HCT116 (cell line): Measurements from ENCODE around the gene TLX1. TPM values are rescaled to one million over a fixed set of nuclear protein-coding genes. Genes with fewer than 3 reads are reported as not detected.

Experiments
- ATAC-seq: fragments of 200-7000 bp; cut with Tn5 transposase; 2 replicates; pipeline ENCODE4 v1.9.1; 2020; ENCODE audit warnings: mild to moderate bottlenecking, moderate library complexity
- BruUV-seq: library from RNA; stranded (reverse); fragments of 400-500 nt; replicated peaks from 2 replicates; lab custom pipeline; 2021; lab: Mats Ljungman, UMichigan
- CTCF ChIA-PET: fragments of 300-600 bp; sonication (Branson Sonifier 250); formaldehyde crosslinking; loops from one replicate; lab custom pipeline; 2021; ENCODE audit warnings: antibody characterized with exemption; lab: Charles Lee
- POLR2A ChIA-PET: fragments of 300-600, 350-600 bp; sonication (Branson Sonifier 250); formaldehyde crosslinking; loops from one replicate; lab custom pipeline; 2021; ENCODE audit warnings: antibody characterized with exemption; lab: Charles Lee
- RAD21 ChIA-PET, 2 experiments: fragments of 300-600 bp; sonication (Branson Sonifier 250); formaldehyde crosslinking; loops; one replicate each; lab custom pipeline; 2023; ENCODE audit warnings: low total read pairs in 2 of 2; ENCODE audit not compliant: uncharacterized antibody in 2 of 2, unreplicated experiment in 2 of 2, low non-redundant PET in 1 of 2; lab: Charles Lee
- DNase-seq: peaks from one replicate; pipeline ENCODE4 v3.0.0-alpha.2; 2010; ENCODE audit warnings: low read depth, low spot score
- H2AFZ ChIP-seq: fragments of 200-600 bp; shearing (Covaris generic), sonication (generic); 2 replicates; pipeline ENCODE4 v1.6.1; 2017; ENCODE audit warnings: low read depth, mixed run types, mixed read lengths, antibody characterized with exemption, low read length; ENCODE audit not compliant: poor library complexity, severe bottlenecking
- H3K27ac ChIP-seq: 2 replicates; pipeline ENCODE4 v1.5.1; 2012; ENCODE audit warnings: low read depth, low read length
- H3K27me3 ChIP-seq: fragments of 200-600 bp; sonication (generic); 2 replicates; pipeline ENCODE4 v1.6.1; 2016; ENCODE audit warnings: mixed run types, low read length, mixed read lengths; ENCODE audit not compliant: insufficient read depth
- H3K36me3 ChIP-seq, 2 experiments: fragments of 200-500 bp in 1 of 2; fragments of 200-600 bp in 1 of 2; sonication (Bioruptor generic) in 1 of 2; sonication (generic) in 1 of 2; 2 replicates each; pipeline versions ENCODE4 v1.5.1 to v1.6.1; 2014 to 2016; ENCODE audit warnings: low read length in 2 of 2, inconsistent platforms in 1 of 2, mixed read lengths in 1 of 2, mixed run types in 1 of 2; ENCODE audit not compliant: insufficient read depth in 2 of 2, control insufficient read depth in 1 of 2
- H3K4me1 ChIP-seq, 2 experiments: fragments of 200-600 bp in 1 of 2; sonication (generic) in 1 of 2; 2 replicates each; pipeline versions ENCODE4 v1.5.1 to v1.6.1; 2012 to 2017; ENCODE audit warnings: low read length in 2 of 2, inconsistent platforms in 1 of 2, mild to moderate bottlenecking in 1 of 2, mixed read lengths in 1 of 2, mixed run types in 1 of 2, moderate library complexity in 1 of 2; ENCODE audit not compliant: insufficient read depth in 2 of 2, control insufficient read depth in 1 of 2
- H3K4me2 ChIP-seq: fragments of 200-600 bp; sonication (generic); 2 replicates; pipeline ENCODE4 v1.6.1; 2017; ENCODE audit warnings: mixed run types, low read length, mixed read lengths
- H3K4me3 ChIP-seq, 2 experiments: fragments of 200-600 bp in 1 of 2; sonication (generic) in 1 of 2; replicated peaks in 1 of 2; 2 replicates each; pipeline ENCODE4 v1.5.1; 2011 to 2016; ENCODE audit warnings: low read length in 2 of 2, control low read depth in 1 of 2, low read depth in 1 of 2, mild to moderate bottlenecking in 1 of 2, mixed read lengths in 1 of 2, mixed run types in 1 of 2
- H3K79me2 ChIP-seq: fragments of 200-600 bp; sonication (generic); 2 replicates; pipeline ENCODE4 v1.6.1; 2017; ENCODE audit warnings: mild to moderate bottlenecking, mixed run types, low read length, moderate library complexity, mixed read lengths; ENCODE audit not compliant: insufficient read depth
- H3K9ac ChIP-seq: fragments of 200-600 bp; sonication (generic); 2 replicates; pipeline ENCODE4 v1.6.1; 2016; ENCODE audit warnings: low read length, mixed read lengths
- H3K9me2 ChIP-seq: fragments of 200-600 bp; sonication (generic), shearing (Covaris generic); 2 replicates; pipeline ENCODE4 v1.6.1; 2017; ENCODE audit warnings: mixed run types, mild to moderate bottlenecking, moderate library complexity; ENCODE audit not compliant: insufficient read depth
- H3K9me3 ChIP-seq, 2 experiments: fragments of 200-500 bp in 1 of 2; fragments of 200-600 bp in 1 of 2; sonication (Bioruptor generic) in 1 of 2; sonication (generic) in 1 of 2; 2 replicates each; pipeline ENCODE4 v1.6.1; 2014 to 2017; ENCODE audit warnings: low read length in 2 of 2, mixed read lengths in 2 of 2, inconsistent platforms in 1 of 2, low read depth in 1 of 2, mild to moderate bottlenecking in 1 of 2, mixed run types in 1 of 2, moderate library complexity in 1 of 2; ENCODE audit not compliant: control insufficient read depth in 1 of 2, insufficient read depth in 1 of 2
- H4K20me1 ChIP-seq: fragments of 200-600 bp; sonication (generic), shearing (Covaris generic); 2 replicates; pipeline ENCODE4 v1.6.1; 2017; ENCODE audit warnings: mixed run types, mild to moderate bottlenecking, moderate library complexity; ENCODE audit not compliant: insufficient read depth
- EZH2 ChIP-seq: fragments of 200-600 bp; sonication (generic); IDR thresholded peaks from 2 replicates; pipeline ENCODE4 v1.6.1; 2017; ENCODE audit warnings: antibody characterized with exemption, mixed run types
- REST ChIP-seq: IDR thresholded peaks from 2 replicates; pipeline ENCODE4 v1.6.1; 2012; ENCODE audit warnings: low read depth
- intact Hi-C: fragments of 100-400 bp; cut with micrococcal nuclease; formaldehyde crosslinking; loops from 2 replicates; pipeline ENCODE4 v1.10.0; 2022
- total RNA-seq: library from RNA; stranded (reverse); gene quantifications from one replicate; pipeline ENCODE4 v1.2.1, GENCODE V29; 2021; ENCODE audit not compliant: unreplicated experiment

The TLX1 gene
- total RNA-seq, 1 experiment from 2014 or later, result not detected

- Histone ChIP-seq H4K20me1 (no peaks in the 10 kb centered on the region), H3K4me3 (no peak overlapping the region), H3K27ac (no peak overlapping the region), H3K9me2 (no peaks in the 10 kb centered on the region), H3K36me3 (no peaks in the 10 kb centered on the region), H3K4me1 (peaks cover 12 to 34% of the 10 kb centered on the region in 2 experiments), H3K9me3 (no peaks in the 10 kb centered on the region), H3K9ac (no peak overlapping the region), H2AFZ (no peak overlapping the region), H3K27me3 (no peaks in the 10 kb centered on the region), H3K4me2 (no peak overlapping the region), H3K79me2 (no peaks in the 10 kb centered on the region)
- ChIA-PET CTCF (interaction anchor here (1.1 to 7.3 kb wide), 10 partner anchors 13 to 129 kb away, joined by 3 to 414 read pairs (median 38); partner anchors contain the start of gene KAZALD1), RAD21 (interaction anchor here (2.1 to 2.3 kb wide), 3 partner anchors 44 to 98 kb away, joined by 22 to 92 read pairs (median 44); no protein-coding TSS in a partner anchor), POLR2A (interaction anchor here (1.7 to 2.3 kb wide), 4 partner anchors 44 to 90 kb away, joined by 7 to 36 read pairs (median 14); partner anchors contain the start of gene KAZALD1)
- DNase-seq (no peak), ATAC-seq (no peak)
- intact Hi-C loops, result no loop called here
- no peak for TF ChIP-seq REST
- no peak for TF ChIP-seq EZH2
- no TSS peak for BruUV-seq
Observed at GRCh38 chr10:101140084-101140949, 9.2 kb downstream of the TLX1 start.
